GM18951 (cell line): Measurements from ENCODE around the gene RCE1.

ENCODE experiments used
- POLR2A ChIP-seq: IDR thresholded peaks from 4 replicates; pipeline ENCODE4 v1.6.1; 2011; ENCODE audit warnings: mild to moderate bottlenecking; ENCODE audit not compliant: insufficient read length, insufficient read depth; ENCODE audit errors: extremely low read depth
- in situ Hi-C: fragments of 300-500 bp; cut with MboI; formaldehyde crosslinking; loops from one replicate; pipeline ENCODE4 v1.12.0; 2022; ENCODE audit warnings: low sequenced_read_pairs, mixed read lengths, inconsistent platforms; ENCODE audit not compliant: unreplicated experiment

RCE1 gene

GRCh38 chr11:66848671-66849500 is 5.6 kb downstream of the RCE1 start:
- TF ChIP-seq POLR2A, result no peak
- in situ Hi-C loops, result loop anchor here (25.0 kb wide), 1 partner anchor 287 kb away; the partner anchor contains the start of gene CTSF

- in situ Hi-C loops, result loop anchor here (25.0 kb wide), 1 partner anchor 287 kb away; the partner anchor contains the start of gene CTSF
- no peak for TF ChIP-seq POLR2A
These were observed 6.4 kb downstream of the RCE1 start for GRCh38 chr11:66849501-66850234.

GRCh38 chr11:66850235-66850587 is 7.0 kb downstream of the RCE1 start:
- no peak for TF ChIP-seq POLR2A
- in situ Hi-C loops, result no loop called here

- in situ Hi-C loops, result no loop called here
- no peak for TF ChIP-seq POLR2A
These were observed 7.5 kb downstream of the RCE1 start for GRCh38 chr11:66850588-66851238.

GRCh38 chr11:66851239-66851596 is 8.0 kb downstream of the RCE1 start:
- TF ChIP-seq POLR2A, result no peak
- in situ Hi-C loops, result no loop called here

GRCh38 chr11:66851698-66852465 is 8.6 kb downstream of the RCE1 start:
- no peak for TF ChIP-seq POLR2A
- in situ Hi-C loops, result no loop called here

- in situ Hi-C loops, result no loop called here
- TF ChIP-seq POLR2A, result no peak
These were observed 9.4 kb downstream of the RCE1 start for GRCh38 chr11:66852466-66853241.

GRCh38 chr11:66853242-66854229 is 10.3 kb downstream of the RCE1 start:
- no peak for TF ChIP-seq POLR2A
- in situ Hi-C loops, result no loop called here

GRCh38 chr11:66854231-66854661 is 11.0 kb downstream of the RCE1 start:
- no peak for TF ChIP-seq POLR2A
- in situ Hi-C loops, result no loop called here

GRCh38 chr11:66854729-66855211 is 11.5 kb downstream of the RCE1 start:
- no peak for TF ChIP-seq POLR2A
- in situ Hi-C loops, result no loop called here
